ENCODE measurements around the gene ZSWIM9.
A peak's percentile ranks its signal among the peaks of the same experiment; 100 is the strongest.

Gene ZSWIM9

DNA sequence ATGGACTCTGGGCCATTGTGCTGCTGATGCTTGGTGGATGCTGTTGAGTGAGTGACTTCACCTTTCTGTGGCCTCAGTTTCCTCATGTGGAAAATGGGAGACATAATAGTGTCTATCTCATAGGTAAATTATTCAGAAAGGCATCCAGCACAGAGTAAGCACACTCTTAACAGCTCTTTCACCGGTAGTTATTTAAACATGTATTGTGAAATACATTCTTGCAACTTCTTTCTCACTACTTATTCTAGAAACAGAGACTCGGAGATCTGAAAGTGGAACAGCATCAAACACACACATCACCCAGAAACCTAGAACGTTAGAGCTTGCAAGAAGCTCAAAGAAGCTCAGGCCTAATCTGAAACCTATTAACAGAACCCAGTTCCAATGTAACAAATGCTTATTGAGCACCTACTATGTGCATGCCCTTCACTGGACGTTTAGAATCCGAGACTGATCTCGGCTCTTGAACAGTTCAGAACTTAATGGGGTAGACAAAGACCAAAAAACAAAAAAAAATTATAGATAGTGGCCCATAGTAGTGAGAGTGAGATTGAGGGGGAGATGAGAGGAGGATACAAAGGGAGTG, 4.1 kb downstream of the ZSWIM9 start:
- no peak for DNase-seq (ENCODE audit: low read depth in 2 of 2)

DNA sequence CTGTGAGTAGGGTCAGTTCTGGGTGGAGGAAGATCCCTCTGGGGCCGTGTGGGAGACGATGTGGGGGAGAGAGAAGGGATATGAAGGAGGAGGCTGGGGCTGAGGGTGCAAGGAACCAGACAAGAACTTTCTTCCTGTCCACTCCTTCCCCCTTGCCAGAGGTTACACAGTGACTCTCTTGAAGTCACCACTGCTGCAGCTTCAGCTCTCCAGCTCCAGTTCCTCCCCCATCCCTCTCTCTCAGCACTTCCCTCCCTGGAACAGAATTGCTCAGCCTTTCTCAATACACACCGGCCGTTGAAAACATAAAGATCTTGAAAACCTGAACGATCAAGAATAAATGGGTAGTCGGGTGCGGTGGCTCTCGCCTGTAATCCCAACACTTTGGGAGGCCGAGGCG, 5.1 kb downstream of the ZSWIM9 start:
- no peak for DNase-seq (ENCODE audit: low read depth in 2 of 2)

- DNase-seq (ENCODE audit: low read depth in 2 of 2) = no peak
These were observed 5.7 kb downstream of the ZSWIM9 start for GRCh38 chr19:48176226-48176625.

GRCh38 chr19:48181505-48181904, 11.0 kb downstream of the ZSWIM9 start:
- no peak for DNase-seq (ENCODE audit: low read depth in 2 of 2)

GRCh38 chr19:48182434-48182833, 12.0 kb downstream of the ZSWIM9 start:
- DNase-seq (ENCODE audit: low read depth in 2 of 2) = no peak

- no peak for DNase-seq (ENCODE audit: low read depth in 2 of 2)
These were observed 12.9 kb downstream of the ZSWIM9 start for GRCh38 chr19:48183356-48183755.

- no peak for DNase-seq (ENCODE audit: low read depth in 2 of 2)
These were observed 15.5 kb downstream of the ZSWIM9 start for GRCh38 chr19:48186015-48186414.

DNA sequence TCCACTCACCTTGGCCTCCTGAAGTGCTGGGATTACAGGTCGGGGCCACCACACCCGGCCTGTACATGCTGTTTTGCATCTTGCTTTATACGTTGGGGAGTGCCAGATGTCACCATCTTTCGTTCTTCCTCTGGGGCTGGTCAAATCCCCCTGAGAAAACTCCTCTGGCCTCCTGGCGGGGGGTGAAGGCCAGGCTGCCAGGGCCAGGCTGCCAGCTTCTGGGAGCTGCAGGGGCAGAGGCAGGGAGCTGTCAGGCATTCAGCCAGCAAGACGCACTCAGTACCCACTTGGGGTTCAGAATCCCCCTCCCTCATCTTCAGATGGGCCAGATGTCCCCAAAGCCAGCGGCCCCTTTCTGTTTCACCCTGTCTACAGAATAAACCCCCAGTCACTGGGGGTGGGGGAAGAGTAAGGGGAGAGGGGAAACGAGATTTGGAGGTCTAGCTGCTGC, 16.1 kb downstream of the ZSWIM9 start:
- DNase-seq (ENCODE audit: low read depth in 2 of 2) = no peak

- peak in 1 of 2 donors; percentile 65 for DNase-seq (ENCODE audit: low read depth in 2 of 2)
These were observed 19.9 kb downstream of the ZSWIM9 start for GRCh38 chr19:48190288-48190884.

DNA sequence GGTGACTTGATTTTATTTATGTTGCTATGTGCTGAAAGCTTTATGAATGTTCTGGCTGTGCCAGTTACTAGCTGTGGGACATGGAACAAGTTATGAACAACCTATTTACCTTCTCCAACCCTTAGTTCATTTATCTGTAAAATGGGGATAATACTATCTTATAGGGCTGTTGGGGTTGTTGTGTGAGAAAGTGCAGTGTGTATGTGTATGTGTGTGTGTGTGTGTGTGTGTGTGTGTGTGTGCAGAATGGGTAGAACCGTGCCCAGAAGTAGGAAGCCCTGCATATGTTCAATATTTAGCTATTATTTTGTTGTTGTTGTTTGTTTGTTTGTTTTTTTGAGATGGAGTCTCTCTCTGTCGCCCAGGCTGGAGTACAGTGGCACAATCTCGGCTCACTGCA, 20.4 kb downstream of the ZSWIM9 start:
- DNase-seq (ENCODE audit: low read depth in 2 of 2) = no peak

DNA sequence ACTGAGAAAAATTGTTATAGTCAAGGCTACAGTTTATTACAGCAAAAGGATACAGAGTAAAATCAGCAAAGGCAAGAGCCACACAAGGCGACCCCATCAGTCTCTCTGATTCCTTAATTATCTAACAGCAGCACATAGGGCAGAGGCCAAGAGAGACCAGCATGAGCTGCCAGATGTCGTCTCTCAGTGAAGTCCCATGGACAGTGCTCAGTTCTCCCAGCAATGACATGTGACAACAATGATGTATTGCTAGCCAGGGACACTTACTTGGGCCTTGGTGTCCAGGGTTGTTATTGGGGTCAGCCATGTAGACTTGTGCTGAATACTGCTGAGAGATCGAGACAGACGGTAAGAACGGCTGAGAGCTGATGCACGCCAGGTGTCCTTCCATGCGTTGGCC, 22.3 kb downstream of the ZSWIM9 start:
- no peak for DNase-seq (ENCODE audit: low read depth in 2 of 2)

GRCh38 chr19:48194041-48194843, 23.8 kb downstream of the ZSWIM9 start:
- DNase-seq (ENCODE audit: low read depth in 2 of 2) = no peak

- DNase-seq (ENCODE audit: low read depth in 2 of 2) = no peak
These were observed 24.7 kb downstream of the ZSWIM9 start for GRCh38 chr19:48194844-48195830.

DNA sequence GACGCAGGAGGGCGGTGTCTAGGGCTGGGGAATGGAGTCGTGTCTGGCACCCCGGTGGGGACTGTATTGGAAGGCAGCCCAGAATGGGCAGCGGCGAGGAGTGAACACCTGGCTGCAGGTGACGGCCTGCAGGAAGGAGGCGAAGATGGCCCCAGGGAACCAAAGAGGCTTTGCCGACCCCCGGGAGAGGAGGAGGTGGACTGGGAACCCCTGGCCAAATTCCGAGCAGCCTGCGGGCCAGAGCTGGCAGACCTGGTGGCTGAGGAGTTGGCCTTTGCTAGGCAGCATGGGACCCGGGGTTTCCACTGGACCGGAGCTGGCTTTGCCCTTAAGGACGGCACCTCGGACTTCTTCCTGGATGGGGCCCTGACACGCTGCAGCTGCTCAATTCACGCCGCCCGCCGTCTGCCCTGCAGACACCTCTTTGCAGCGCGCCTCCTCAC, 25.9 kb downstream of the ZSWIM9 start:
- DNase-seq (ENCODE audit: low read depth in 2 of 2) = no peak

DNA sequence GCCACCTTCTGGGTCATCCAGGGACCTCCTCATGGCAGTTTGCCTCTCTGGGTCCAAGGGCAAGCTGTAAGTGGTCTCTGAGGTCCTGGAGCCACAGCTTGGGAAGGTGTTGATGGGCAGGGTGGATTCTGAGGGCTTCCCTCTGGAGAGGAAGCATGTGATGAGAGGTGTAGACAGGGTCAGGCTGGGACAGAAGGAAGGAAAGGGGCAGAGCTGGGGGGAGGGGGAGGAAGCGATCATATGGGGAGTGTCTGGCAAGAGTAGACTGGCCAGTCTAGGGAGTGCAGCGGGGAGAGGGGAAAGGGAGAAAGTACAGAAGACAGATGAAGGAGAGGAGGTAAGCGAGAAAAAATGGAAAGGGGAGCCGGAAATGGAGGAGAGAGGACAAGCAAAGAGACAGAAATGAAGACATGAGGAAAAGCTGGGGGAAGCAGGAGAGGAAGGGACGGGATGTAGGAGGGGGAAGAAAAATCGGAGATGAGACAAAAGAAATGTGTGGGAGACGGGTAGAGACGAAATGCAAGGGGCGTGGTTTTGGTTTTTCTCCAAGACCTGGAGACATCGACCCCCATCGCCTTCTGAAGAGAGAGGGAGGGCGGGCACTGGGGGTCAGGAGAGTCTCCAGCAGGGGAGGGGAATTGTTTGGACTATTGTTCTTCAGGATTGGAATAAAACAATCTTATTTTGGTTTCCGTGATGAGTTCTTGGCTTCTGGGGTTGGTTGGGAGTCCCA, 26.6 kb downstream of the ZSWIM9 start:
- DNase-seq (ENCODE audit: low read depth in 2 of 2) = no peak

DNA sequence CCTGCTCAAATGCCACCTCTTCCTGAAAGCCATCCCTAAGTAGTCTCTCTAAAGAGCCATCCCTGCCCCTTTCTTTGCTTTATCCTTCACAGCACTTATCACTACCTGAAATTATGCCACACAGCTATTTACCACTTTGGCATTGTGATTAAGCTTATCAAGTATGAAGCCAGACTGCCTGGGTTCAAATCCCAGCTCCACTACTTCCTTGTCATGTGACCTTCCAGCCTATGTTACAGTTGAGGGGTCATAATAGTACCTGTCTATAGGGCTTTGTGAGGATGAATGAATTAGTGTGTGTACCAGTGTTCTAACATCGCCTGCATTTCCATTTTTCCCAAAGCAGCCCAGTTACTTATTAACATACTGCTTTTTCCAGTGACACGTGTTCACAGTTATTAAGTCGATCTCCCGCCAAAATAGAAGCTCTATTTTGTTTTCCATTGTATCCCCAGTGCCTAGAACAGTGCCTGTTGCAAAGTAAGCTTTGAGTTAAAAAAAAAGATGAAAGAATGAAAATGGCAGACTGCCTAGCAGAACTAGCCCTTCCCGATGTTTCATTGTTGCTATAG, 32.8 kb downstream of the ZSWIM9 start:
- DNase-seq (ENCODE audit: low read depth in 2 of 2) = no peak

GRCh38 chr19:48203794-48204628, 33.5 kb downstream of the ZSWIM9 start:
- peak; percentile 90 to 93 for DNase-seq (ENCODE audit: low read depth in 2 of 2)

DNA sequence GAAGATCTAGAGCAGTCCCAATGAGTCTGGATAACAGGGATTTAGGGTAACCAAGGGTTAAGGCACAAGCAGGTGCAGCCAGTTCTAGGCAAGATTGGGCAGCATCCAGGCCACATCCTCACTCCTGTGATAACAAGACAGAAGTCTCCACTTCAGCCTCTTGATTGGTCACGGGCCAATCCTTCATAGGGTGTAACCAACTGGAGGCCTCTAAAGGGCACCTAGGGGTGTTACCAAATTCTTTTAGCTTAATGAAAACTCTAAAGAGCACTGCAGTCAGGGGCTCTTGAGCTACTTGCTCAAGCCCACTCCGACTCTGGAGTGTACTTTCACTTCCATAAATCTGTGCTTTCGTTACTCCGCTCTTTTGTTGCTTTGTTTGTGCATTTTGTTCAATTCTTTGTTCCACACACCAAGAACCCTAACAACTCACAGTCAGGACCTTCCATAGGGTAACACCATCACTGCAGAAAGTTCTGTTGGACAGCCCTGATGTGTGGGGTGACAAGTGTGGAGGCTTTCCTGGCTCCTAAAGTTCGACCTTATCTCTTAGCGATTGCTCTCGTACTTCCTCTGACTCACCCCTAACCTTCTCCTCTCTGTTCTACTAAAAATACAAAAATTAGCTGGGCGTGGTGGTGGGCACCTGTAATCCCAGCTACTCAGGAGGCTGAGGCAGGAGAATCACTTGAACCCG, 36.1 kb downstream of the ZSWIM9 start:
- no peak for DNase-seq (ENCODE audit: low read depth in 2 of 2)

DNA sequence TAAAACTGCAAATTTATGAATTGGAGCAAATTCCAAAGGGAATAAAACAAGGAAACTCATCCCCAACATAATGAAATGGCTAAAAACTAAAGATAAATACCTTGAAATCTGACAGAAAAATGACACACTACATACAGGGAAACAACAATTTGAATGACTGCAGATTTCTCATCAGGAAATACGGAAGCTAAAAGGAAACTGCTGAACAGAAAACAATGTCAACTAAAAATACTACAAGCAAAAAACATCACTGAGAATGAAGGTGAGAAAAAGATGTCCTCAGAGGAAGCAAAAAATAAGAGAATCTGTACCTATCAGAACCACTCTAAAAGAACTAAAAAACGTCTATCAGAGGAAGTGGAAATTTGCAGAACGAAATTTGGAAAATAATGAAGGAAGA, 39.5 kb downstream of the ZSWIM9 start:
- no peak for DNase-seq (ENCODE audit: low read depth in 2 of 2)
